ENCODE results near the gene SHOC2.

The SHOC2 gene

GRCh38 chr10:110919349-110919931, at the start of gene SHOC2:
SHOC2 (plus strand) TSS chr10:110919604; CDS start chr10:110964359, 44,755 bp downstream.
- Mint-ChIP-seq H3K27me3 (ENCODE audit: low read depth) (no peaks in the 10 kb centered on the region), H3K9me3 (no peaks in the 10 kb centered on the region), H3K4me1 (peaks cover 25% of the 10 kb centered on the region), H3K36me3 (ENCODE audit: low read depth) (no peaks in the 10 kb centered on the region), H3K4me3 (peak within 1 kb of the TSS; percentile 89 to 98 (median 98)), H3K27ac (peak within 1 kb of the TSS; percentile 99 to 100 (median 100))
- peak in 1 of 3 experiments; percentile 26 for TF ChIP-seq CTCF (IDR thresholded peaks at IDR 0.05; ENCODE audit: unreplicated experiment in 3 of 3)

GRCh38 chr10:110870823-110871297, 48.5 kb upstream of the SHOC2 start:
- H3K27me3 Mint-ChIP-seq (ENCODE audit: low read depth) = no peaks in the 10 kb centered on the region
- no peaks in the 10 kb centered on the region for H3K36me3 Mint-ChIP-seq (ENCODE audit: low read depth)
- no peaks in the 10 kb centered on the region for H3K9me3 Mint-ChIP-seq
- peaks cover 55% of the 10 kb centered on the region for H3K4me1 Mint-ChIP-seq
- peak overlapping the region; percentile 97 to 99 (median 97) for H3K27ac Mint-ChIP-seq
- no peak for TF ChIP-seq CTCF (IDR thresholded peaks at IDR 0.05; ENCODE audit: unreplicated experiment in 3 of 3)
- peak overlapping the region; percentile 92 to 95 (median 92) for H3K4me3 Mint-ChIP-seq

- H3K9me3 Mint-ChIP-seq = no peaks in the 10 kb centered on the region
- H3K27me3 Mint-ChIP-seq (ENCODE audit: low read depth) = no peaks in the 10 kb centered on the region
- peak within 1 kb of the TSS; percentile 97 to 99 (median 98) for H3K27ac Mint-ChIP-seq
- H3K36me3 Mint-ChIP-seq (ENCODE audit: low read depth) = no peaks in the 10 kb centered on the region
- TF ChIP-seq CTCF (IDR thresholded peaks at IDR 0.05; ENCODE audit: unreplicated experiment in 3 of 3) = no peak
- H3K4me3 Mint-ChIP-seq = peak within 1 kb of the TSS; percentile 92 to 96 (median 95)
- H3K4me1 Mint-ChIP-seq = peaks cover 49% of the 10 kb centered on the region
Measured at GRCh38 chr10:110871298-110872084, 47.9 kb upstream of the SHOC2 start, which contains the start of gene PDCD4. PDCD4 (plus strand) TSS chr10:110871928; CDS start chr10:110876028, 4,100 bp downstream.

- Mint-ChIP-seq H3K9me3 (no peaks in the 10 kb centered on the region), H3K4me3 (peak overlapping the region; percentile 92 to 96 (median 95)), H3K27ac (peak overlapping the region; percentile 97 to 99 (median 98)), H3K4me1 (peaks cover 46% of the 10 kb centered on the region), H3K36me3 (ENCODE audit: low read depth) (peaks cover 5% of the 10 kb centered on the region), H3K27me3 (ENCODE audit: low read depth) (no peaks in the 10 kb centered on the region)
- TF ChIP-seq CTCF (IDR thresholded peaks at IDR 0.05; ENCODE audit: unreplicated experiment in 3 of 3) = peak; percentile 28 to 47 (median 32)
Measured at GRCh38 chr10:110872145-110872983, 47.0 kb upstream of the SHOC2 start.

GRCh38 chr10:110872984-110873923, 46.1 kb upstream of the SHOC2 start:
- H3K9me3 Mint-ChIP-seq = no peaks in the 10 kb centered on the region
- H3K36me3 Mint-ChIP-seq (ENCODE audit: low read depth) = peaks cover 13% of the 10 kb centered on the region
- H3K4me1 Mint-ChIP-seq = peaks cover 48% of the 10 kb centered on the region
- H3K4me3 Mint-ChIP-seq = peak overlapping the region; percentile 92 to 96 (median 95)
- H3K27me3 Mint-ChIP-seq (ENCODE audit: low read depth) = no peaks in the 10 kb centered on the region
- no peak for TF ChIP-seq CTCF (IDR thresholded peaks at IDR 0.05; ENCODE audit: unreplicated experiment in 3 of 3)
- peak overlapping the region; percentile 97 to 99 (median 98) for H3K27ac Mint-ChIP-seq

All from nephron (organoid).